HEK293 (cell line): Measurements from ENCODE around the gene FOXF1.

Experiments
- CTCF ChIP-seq: fragments of 450-650 bp; formaldehyde crosslinking; IDR thresholded peaks from 2 replicates; pipeline ENCODE4 v1.5.1; 2016; ENCODE audit warnings: missing biosample characterization, missing genetic modification characterization
- OSR2 ChIP-seq: fragments of 450-650 bp; formaldehyde crosslinking; IDR thresholded peaks from 2 replicates; pipeline ENCODE4 v1.5.1; 2016; ENCODE audit warnings: missing biosample characterization, missing genetic modification characterization
- SETDB1 ChIP-seq: IDR thresholded peaks from one replicate; pipeline ENCODE4 v1.6.1; 2017; ENCODE audit warnings: mild to moderate bottlenecking, low read length, moderate library complexity, mixed read lengths; ENCODE audit not compliant: insufficient read length
- ZBTB10 ChIP-seq: fragments of 450-650 bp; formaldehyde crosslinking; IDR thresholded peaks from 2 replicates; pipeline ENCODE4 v1.5.1; 2016; ENCODE audit warnings: missing biosample characterization, missing genetic modification characterization
- ZBTB20 ChIP-seq: fragments of 450-650 bp; formaldehyde crosslinking; IDR thresholded peaks from 2 replicates; pipeline ENCODE4 v1.5.1; 2016; ENCODE audit warnings: missing biosample characterization, missing genetic modification characterization
- ZNF10 ChIP-seq: fragments of 450-650 bp; formaldehyde crosslinking; IDR thresholded peaks from 2 replicates; pipeline ENCODE4 v1.5.1; 2017; ENCODE audit warnings: missing biosample characterization, missing genetic modification characterization
- ZNF174 ChIP-seq: fragments of 450-650 bp; formaldehyde crosslinking; IDR thresholded peaks from 2 replicates; pipeline ENCODE4 v1.5.0; 2017; ENCODE audit warnings: missing biosample characterization, mild to moderate bottlenecking, missing genetic modification characterization
- ZNF292 ChIP-seq: fragments of 450-650 bp; formaldehyde crosslinking; IDR thresholded peaks from 2 replicates; pipeline ENCODE4 v1.5.1; 2016; ENCODE audit warnings: low read depth, missing biosample characterization, missing genetic modification characterization, borderline replicate concordance
- ZNF501 ChIP-seq: fragments of 450-650 bp; formaldehyde crosslinking; IDR thresholded peaks from 2 replicates; pipeline ENCODE4 v1.5.1; 2016; ENCODE audit warnings: missing biosample characterization, missing genetic modification characterization
- ZNF561 ChIP-seq: fragments of 450-650 bp; IDR thresholded peaks from 2 replicates; pipeline ENCODE4 v1.5.1; 2018; ENCODE audit warnings: missing biosample characterization, missing genetic modification characterization, borderline replicate concordance
- TF ChIP-seq, protein P1 (sequence below): sonication (generic); formaldehyde crosslinking; IDR thresholded peaks from 2 replicates; pipeline ENCODE4 v1.8.1; 2022; ENCODE audit warnings: mild to moderate bottlenecking, moderate library complexity, missing genetic modification reagents

GRCh38 chr16:86540894-86541293, 30.6 kb downstream of the FOXF1 start:
- TF ChIP-seq CTCF (tag by site-specific recombination) (no peak), SETDB1 (no peak), ZBTB10 (tag by site-specific recombination) (no peak), ZBTB20 (no peak), ZNF501 (no peak), ZNF292 (no peak), ZNF10 (no peak), ZNF561 (tag by site-specific recombination) (no peak), OSR2 (tag by site-specific recombination) (no peak), ZNF174 (no peak)
- TF ChIP-seq, protein P1, sequence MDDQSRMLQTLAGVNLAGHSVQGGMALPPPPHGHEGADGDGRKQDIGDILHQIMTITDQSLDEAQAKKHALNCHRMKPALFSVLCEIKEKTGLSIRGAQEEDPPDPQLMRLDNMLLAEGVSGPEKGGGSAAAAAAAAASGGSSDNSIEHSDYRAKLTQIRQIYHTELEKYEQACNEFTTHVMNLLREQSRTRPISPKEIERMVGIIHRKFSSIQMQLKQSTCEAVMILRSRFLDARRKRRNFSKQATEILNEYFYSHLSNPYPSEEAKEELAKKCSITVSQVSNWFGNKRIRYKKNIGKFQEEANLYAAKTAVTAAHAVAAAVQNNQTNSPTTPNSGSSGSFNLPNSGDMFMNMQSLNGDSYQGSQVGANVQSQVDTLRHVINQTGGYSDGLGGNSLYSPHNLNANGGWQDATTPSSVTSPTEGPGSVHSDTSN (CRISPR knock-in tag), result no peak
